Measurements from ENCODE around the gene MST1. TPM values are rescaled to one million over a fixed set of nuclear protein-coding genes. Genes with fewer than 3 reads are reported as not detected.
A peak's percentile ranks its signal among the peaks of the same experiment; 100 is the strongest.

MST1 gene
- total RNA-seq, 1 experiment from 2014 or later: 13.8 TPM

GRCh38 chr3:49673121-49673714 lies 16.1 kb downstream of the MST1 start:
- ChIA-PET CTCF (interaction anchor here (0.5 to 5.4 kb wide), 9 partner anchors 13 to 219 kb away, joined by 3 to 304 read pairs (median 4); no protein-coding TSS in a partner anchor), POLR2A (interaction anchor here (2.8 kb wide), 1 partner anchor 133 kb away, joined by 27 read pairs; no protein-coding TSS in a partner anchor)
- Mint-ChIP-seq H3K4me3 (peak overlapping the region; percentile 81), H3K4me1 (peaks cover 24% of the 10 kb centered on the region), H3K9me3 (no peaks in the 10 kb centered on the region), H3K27ac (peak overlapping the region; percentile 94), H3K27me3 (ENCODE audit: low read depth) (no peaks in the 10 kb centered on the region), H3K36me3 (peaks cover 21% of the 10 kb centered on the region)
- no peak for DNase-seq (ENCODE audit: low spot score)
- peak; percentile 2 for ATAC-seq
- TF ChIP-seq NR1H2 (CRISPR knock-in tag; IDR thresholded peaks at IDR 0.05): peak; percentile 70; the same call in 1 of the 2 replicates
- TF ChIP-seq AFF4 (CRISPR knock-in tag; IDR thresholded peaks at IDR 0.05; ENCODE audit: borderline replicate concordance): no peak
- no peak for TF ChIP-seq ZNF396 (CRISPR knock-in tag; IDR thresholded peaks at IDR 0.05; ENCODE audit: borderline replicate concordance)
- no peak; the same call in 1 of the 2 replicates for TF ChIP-seq ZNF219 (CRISPR knock-in tag; IDR thresholded peaks at IDR 0.05; ENCODE audit: borderline replicate concordance)
- no peak for TF ChIP-seq IRF2 (CRISPR knock-in tag; IDR thresholded peaks at IDR 0.05; ENCODE audit: borderline replicate concordance, low read depth)
- no peak for TF ChIP-seq MYBL2 (CRISPR knock-in tag; IDR thresholded peaks at IDR 0.05)
- TF ChIP-seq SMAD4 (CRISPR knock-in tag; IDR thresholded peaks at IDR 0.05): no peak
- TF ChIP-seq ATF2 (CRISPR knock-in tag; IDR thresholded peaks at IDR 0.05; ENCODE audit: borderline replicate concordance, low read depth): no peak
- no peak for TF ChIP-seq GRHL2 (CRISPR knock-in tag; IDR thresholded peaks at IDR 0.05; ENCODE audit: insufficient replicate concordance, severe bottlenecking)
- TF ChIP-seq ZSCAN18 (CRISPR knock-in tag; IDR thresholded peaks at IDR 0.05): no peak
- no peak for TF ChIP-seq ZNF138 (CRISPR knock-in tag; conservative IDR thresholded peaks at IDR 0.05)
- no peak for TF ChIP-seq ATF6 (CRISPR knock-in tag; IDR thresholded peaks at IDR 0.05)
- TF ChIP-seq PRRX2 (CRISPR knock-in tag; IDR thresholded peaks at IDR 0.05): no peak
- TF ChIP-seq JUN (CRISPR knock-in tag; IDR thresholded peaks at IDR 0.05): 0 out of 2 replicates have a peak, but pooled peaks have one; percentile 25
- no peak for TF ChIP-seq ZBTB21 (CRISPR knock-in tag; IDR thresholded peaks at IDR 0.05; ENCODE audit: borderline replicate concordance)
- peak; percentile 42; the same call in 1 of the 2 replicates for TF ChIP-seq ZNF232 (CRISPR knock-in tag; IDR thresholded peaks at IDR 0.05)
- TF ChIP-seq NFATC4 (CRISPR knock-in tag; IDR thresholded peaks at IDR 0.05): no peak
- 0 out of 2 replicates have a peak, but pooled peaks have one; percentile 60 for TF ChIP-seq ESRRA (CRISPR knock-in tag; IDR thresholded peaks at IDR 0.05; ENCODE audit: borderline replicate concordance)
- TF ChIP-seq FOXK1 (CRISPR knock-in tag; IDR thresholded peaks at IDR 0.05): no peak
- TF ChIP-seq ARID4B (CRISPR knock-in tag; IDR thresholded peaks at IDR 0.05; ENCODE audit: borderline replicate concordance): peak; percentile 89; the same call in 1 of the 2 replicates
- TF ChIP-seq STAT6 (CRISPR knock-in tag; conservative IDR thresholded peaks at IDR 0.05; ENCODE audit: low read depth): no peak

Data from WTC11 (cell line).